Prostate gland (tissue), 2 donors: ENCODE data around the gene NDST1. TPM values are rescaled to one million over a fixed set of nuclear protein-coding genes. Genes with fewer than 3 reads are reported as not detected.

Experiments used
- DNase-seq: peaks from one replicate; pipeline ENCODE4 v3.0.0-alpha.2; 2019; ENCODE audit warnings: low spot score
- H3K27ac ChIP-seq, 2 donors: fragments of 200-600 bp; sonication (generic); 2 replicates each; pipeline ENCODE4 v1.5.1; 2017 to 2019
- H3K27me3 ChIP-seq: fragments of 200-600 bp; sonication (generic); replicated peaks from 2 replicates; pipeline ENCODE4 v1.5.1; 2019; ENCODE audit not compliant: insufficient read depth
- H3K36me3 ChIP-seq, 2 donors: fragments of 200-600 bp; sonication (generic); 1 replicate in 1 of 2; 2 replicates in 1 of 2; pipeline versions ENCODE4 v1.5.1 to v1.8.1; 2017 to 2019
- H3K4me1 ChIP-seq: fragments of 200-600 bp; sonication (generic); replicated peaks from 2 replicates; pipeline ENCODE4 v1.5.1; 2019
- H3K4me3 ChIP-seq, 2 donors: fragments of 200-600 bp; sonication (generic); 2 replicates each; pipeline ENCODE4 v1.5.1; 2017 to 2019
- H3K9me3 ChIP-seq: fragments of 200-600 bp; sonication (generic); 2 replicates; pipeline ENCODE4 v1.5.1; 2017
- POLR2A ChIP-seq: fragments of 450-650 bp; IDR thresholded peaks from one replicate; pipeline ENCODE4 v1.6.1; 2016; ENCODE audit warnings: antibody characterized with exemption, mild to moderate bottlenecking
- POLR2AphosphoS5 ChIP-seq: sonication (generic); formaldehyde crosslinking; IDR thresholded peaks from one replicate; pipeline ENCODE4 v1.6.1; 2017; ENCODE audit warnings: antibody characterized with exemption
- WGBS: methylation state at CpG from one replicate; pipeline ENCODE4 v1.1.5; 2018; 5-methylcytosine and 5-hydroxymethylcytosine counted together
- intact Hi-C: fragments of 100-400 bp; cut with DNase I; formaldehyde crosslinking; loops from one replicate; pipeline ENCODE4 v1.14.2; 2022
- total RNA-seq, 2 donors: library from RNA; depleted of rRNA; stranded (reverse); fragments of >200 nt; gene quantifications; one replicate each; pipeline ENCODE4 v1.1.0, GENCODE V29; 2016
- TF ChIP-seq, protein P1 (sequence below), 4 experiments: fragments of 200-600 bp in 2 of 4; fragments of 450-650 bp in 2 of 4; sonication (generic) in 2 of 4; IDR thresholded peaks; 1 replicate in 3 of 4; 2 replicates in 1 of 4; pipeline ENCODE4 v1.5.1; 2016 to 2019; ENCODE audit warnings: antibody characterized with exemption in 4 of 4, mild to moderate bottlenecking in 2 of 4, moderate library complexity in 2 of 4

Gene NDST1
- total RNA-seq, 2 donors from 2014 or later: 65.8 to 175 TPM

GRCh38 chr5:150527038-150527437, 19.1 kb downstream of the NDST1 start:
- intact Hi-C loops: no loop called here

GRCh38 chr5:150527808-150528207, 19.9 kb downstream of the NDST1 start:
- no peak overlapping the region for H3K27ac ChIP-seq
- 96% methylated on average over 22 of the region's 24 CpGs for WGBS
- H3K27me3 ChIP-seq: no peaks in the 10 kb centered on the region
- intact Hi-C loops: no loop called here
- H3K9me3 ChIP-seq: no peaks in the 10 kb centered on the region
- TF ChIP-seq, protein P1, sequence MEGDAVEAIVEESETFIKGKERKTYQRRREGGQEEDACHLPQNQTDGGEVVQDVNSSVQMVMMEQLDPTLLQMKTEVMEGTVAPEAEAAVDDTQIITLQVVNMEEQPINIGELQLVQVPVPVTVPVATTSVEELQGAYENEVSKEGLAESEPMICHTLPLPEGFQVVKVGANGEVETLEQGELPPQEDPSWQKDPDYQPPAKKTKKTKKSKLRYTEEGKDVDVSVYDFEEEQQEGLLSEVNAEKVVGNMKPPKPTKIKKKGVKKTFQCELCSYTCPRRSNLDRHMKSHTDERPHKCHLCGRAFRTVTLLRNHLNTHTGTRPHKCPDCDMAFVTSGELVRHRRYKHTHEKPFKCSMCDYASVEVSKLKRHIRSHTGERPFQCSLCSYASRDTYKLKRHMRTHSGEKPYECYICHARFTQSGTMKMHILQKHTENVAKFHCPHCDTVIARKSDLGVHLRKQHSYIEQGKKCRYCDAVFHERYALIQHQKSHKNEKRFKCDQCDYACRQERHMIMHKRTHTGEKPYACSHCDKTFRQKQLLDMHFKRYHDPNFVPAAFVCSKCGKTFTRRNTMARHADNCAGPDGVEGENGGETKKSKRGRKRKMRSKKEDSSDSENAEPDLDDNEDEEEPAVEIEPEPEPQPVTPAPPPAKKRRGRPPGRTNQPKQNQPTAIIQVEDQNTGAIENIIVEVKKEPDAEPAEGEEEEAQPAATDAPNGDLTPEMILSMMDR (IDR thresholded peaks at IDR 0.05): no peak
- no peak for TF ChIP-seq POLR2A
- TF ChIP-seq POLR2AphosphoS5: no peak
- peaks cover 0 to under 1% of the 10 kb centered on the region in 2 donors for H3K36me3 ChIP-seq
- no peak for DNase-seq
- no peak overlapping the region for H3K4me3 ChIP-seq
- no peaks in the 10 kb centered on the region for H3K4me1 ChIP-seq

More at GRCh38 chr5:150527038-150527437, 19.1 kb downstream of the NDST1 start:
- Histone ChIP-seq H3K27ac (no peak overlapping the region), H3K36me3 (no peaks in the 10 kb centered on the region), H3K4me3 (no peak overlapping the region), H3K4me1 (peaks cover 3% of the 10 kb centered on the region), H3K9me3 (no peaks in the 10 kb centered on the region), H3K27me3 (no peaks in the 10 kb centered on the region)
- 90% methylated on average over 8 of the region's 8 CpGs for WGBS
- TF ChIP-seq, protein P1 (IDR thresholded peaks at IDR 0.05): no peak
- TF ChIP-seq POLR2AphosphoS5: no peak
- DNase-seq: no peak

DNA sequence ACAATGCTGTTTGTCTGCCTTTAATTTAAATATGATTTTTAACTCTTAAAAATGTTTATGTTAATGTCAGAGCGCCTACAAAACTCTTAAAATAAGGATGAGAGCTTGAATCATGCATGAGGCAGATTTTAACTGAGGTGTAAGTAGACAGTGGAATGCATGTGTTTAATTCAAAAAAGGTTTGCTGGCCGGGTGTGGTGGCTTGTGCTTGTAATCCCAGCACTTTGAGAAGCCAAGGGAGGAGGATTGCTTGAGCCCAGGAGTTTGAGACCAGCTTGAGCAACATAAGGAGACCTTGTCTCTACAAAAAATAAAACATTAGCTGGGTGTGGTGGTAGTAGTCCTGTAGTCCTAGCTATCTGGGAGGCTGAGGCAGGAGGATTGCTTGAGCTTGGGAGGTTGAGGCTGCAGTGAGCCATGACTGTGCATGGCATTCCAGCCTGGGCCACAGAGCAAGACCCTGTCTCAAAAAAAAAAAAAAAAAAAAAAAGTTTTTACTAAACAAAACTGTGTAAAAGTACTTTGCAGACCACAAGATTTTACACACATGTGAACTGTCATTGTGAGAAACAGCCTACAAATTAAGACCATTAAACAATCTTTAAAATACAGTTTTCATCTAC, 21.1 kb downstream of the NDST1 start:
- no peaks in the 10 kb centered on the region for H3K27me3 ChIP-seq
- H3K36me3 ChIP-seq: peaks cover 0 to 4% of the 10 kb centered on the region in 2 donors
- H3K9me3 ChIP-seq: no peaks in the 10 kb centered on the region
- WGBS: 62% methylated on average over 2 of the region's 2 CpGs
- no peak overlapping the region for H3K27ac ChIP-seq
- no peak overlapping the region for H3K4me3 ChIP-seq
- intact Hi-C loops: no loop called here
- H3K4me1 ChIP-seq: no peaks in the 10 kb centered on the region
- TF ChIP-seq POLR2AphosphoS5 (no peak), POLR2A (no peak)
- TF ChIP-seq, protein P1 (IDR thresholded peaks at IDR 0.05): no peak
- DNase-seq: no peak

DNA sequence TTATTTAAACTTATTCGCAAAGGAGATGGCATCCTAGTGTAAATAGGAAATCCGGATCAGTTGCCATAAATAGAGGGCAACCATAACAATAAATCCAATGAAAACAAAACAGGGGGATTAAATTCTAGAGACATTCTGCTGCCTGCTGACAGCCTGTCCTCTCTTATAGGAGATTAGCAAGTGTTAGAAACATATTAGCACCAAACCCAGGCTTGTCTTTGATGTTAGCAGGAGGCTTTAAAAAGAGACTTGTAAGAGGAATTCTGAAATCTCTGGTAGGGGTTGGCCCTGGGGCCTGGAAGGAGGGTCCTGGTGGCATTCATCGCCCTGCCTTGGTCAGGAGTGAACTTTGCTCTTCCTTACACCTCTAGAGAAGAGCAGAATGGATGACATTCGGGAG, 21.6 kb downstream of the NDST1 start:
- TF ChIP-seq, protein P1 (IDR thresholded peaks at IDR 0.05): no peak
- TF ChIP-seq POLR2A: no peak
- no peak for TF ChIP-seq POLR2AphosphoS5
- Histone ChIP-seq H3K4me1 (no peaks in the 10 kb centered on the region), H3K27me3 (no peaks in the 10 kb centered on the region), H3K9me3 (no peaks in the 10 kb centered on the region), H3K27ac (no peak overlapping the region), H3K36me3 (peaks cover 0 to 4% of the 10 kb centered on the region in 2 donors), H3K4me3 (no peak overlapping the region)
- WGBS: 67% methylated on average over 4 of the region's 4 CpGs
- intact Hi-C loops: no loop called here
- no peak for DNase-seq

DNA sequence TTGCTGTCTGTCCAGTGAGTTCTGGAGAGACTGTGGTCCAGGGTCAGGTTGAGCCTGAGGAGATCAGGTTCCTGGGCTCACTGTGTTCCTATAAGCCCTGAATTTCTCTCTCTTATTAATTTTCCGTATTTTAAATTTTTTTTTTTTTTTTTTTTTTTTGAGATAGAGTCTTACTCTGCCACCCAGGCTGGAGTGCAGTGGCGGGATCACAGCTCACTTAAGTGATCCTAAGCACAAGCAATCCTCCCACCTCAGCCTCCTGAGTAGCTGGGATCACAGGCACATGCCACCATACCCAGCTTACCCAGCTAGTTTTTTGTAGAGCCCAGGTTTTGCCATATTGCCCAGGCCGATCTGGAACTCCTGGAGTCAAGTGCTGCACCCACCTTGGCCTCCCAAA, 22.5 kb downstream of the NDST1 start:
- no peak overlapping the region for H3K27ac ChIP-seq
- 71% methylated on average over 3 of the region's 3 CpGs for WGBS
- no peaks in the 10 kb centered on the region for H3K9me3 ChIP-seq
- no peaks in the 10 kb centered on the region for H3K27me3 ChIP-seq
- H3K4me1 ChIP-seq: no peaks in the 10 kb centered on the region
- H3K36me3 ChIP-seq: peaks cover 0 to 6% of the 10 kb centered on the region in 2 donors
- DNase-seq: no peak
- H3K4me3 ChIP-seq: no peak overlapping the region
- TF ChIP-seq POLR2A (no peak), POLR2AphosphoS5 (no peak)
- TF ChIP-seq, protein P1 (IDR thresholded peaks at IDR 0.05): no peak
- intact Hi-C loops: no loop called here
